PC-3 (cell line): ENCODE data around the gene NFIC.

Experiments
- CTCF ChIP-seq: fragments of 300-600 bp; sonication (generic); conservative IDR thresholded peaks from 2 replicates; pipeline ENCODE4 v1.5.1; 2017; ENCODE audit warnings: antibody characterized with exemption, low read depth, mild to moderate bottlenecking, low read length
- EZH2 ChIP-seq: fragments of 300-600 bp; sonication (generic); IDR thresholded peaks from one replicate; pipeline ENCODE4 v1.6.1; 2017; ENCODE audit warnings: antibody characterized with exemption, mild to moderate bottlenecking, low read length; ENCODE audit not compliant: unreplicated experiment

GRCh38 chr19:3453840-3454239, 87.5 kb downstream of the NFIC start:
- TF ChIP-seq CTCF (no peak), EZH2 (no peak)
